Measurements from ENCODE around the gene MOV10.
"Not testable (repeated sequence)": the region's sequence is repeated elsewhere in the genome, so short reads cannot be mapped to it uniquely, and the experiment has no call there.

MOV10 gene

DNA sequence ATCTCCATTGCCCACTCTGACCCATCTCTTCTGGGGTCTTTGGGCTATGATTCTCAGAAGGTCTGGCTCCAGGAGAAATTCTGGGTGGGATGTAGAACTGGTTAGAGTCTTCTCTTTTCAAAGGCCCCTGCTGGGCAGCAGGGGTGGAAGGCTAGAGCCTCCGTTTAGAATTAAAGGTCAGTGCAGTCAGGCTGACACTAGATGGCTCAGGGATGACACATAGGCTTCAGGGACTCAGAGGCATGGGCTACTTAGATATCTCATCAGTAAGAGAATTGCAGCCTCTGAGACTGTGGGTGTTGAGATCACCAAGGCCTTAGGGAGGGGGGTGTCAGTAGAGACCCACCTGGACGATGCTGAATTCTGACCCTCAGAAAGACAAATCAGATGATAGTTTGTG is 53.3 kb downstream of the MOV10 start:
- no peak; the same call in 1 of the 2 replicates for TF ChIP-seq CTCF (IDR thresholded peaks at IDR 0.05; ENCODE audit: low read depth, low read length)
- H3K4me3 ChIP-seq (ENCODE audit: low read depth, low read length): no peak overlapping the region

DNA sequence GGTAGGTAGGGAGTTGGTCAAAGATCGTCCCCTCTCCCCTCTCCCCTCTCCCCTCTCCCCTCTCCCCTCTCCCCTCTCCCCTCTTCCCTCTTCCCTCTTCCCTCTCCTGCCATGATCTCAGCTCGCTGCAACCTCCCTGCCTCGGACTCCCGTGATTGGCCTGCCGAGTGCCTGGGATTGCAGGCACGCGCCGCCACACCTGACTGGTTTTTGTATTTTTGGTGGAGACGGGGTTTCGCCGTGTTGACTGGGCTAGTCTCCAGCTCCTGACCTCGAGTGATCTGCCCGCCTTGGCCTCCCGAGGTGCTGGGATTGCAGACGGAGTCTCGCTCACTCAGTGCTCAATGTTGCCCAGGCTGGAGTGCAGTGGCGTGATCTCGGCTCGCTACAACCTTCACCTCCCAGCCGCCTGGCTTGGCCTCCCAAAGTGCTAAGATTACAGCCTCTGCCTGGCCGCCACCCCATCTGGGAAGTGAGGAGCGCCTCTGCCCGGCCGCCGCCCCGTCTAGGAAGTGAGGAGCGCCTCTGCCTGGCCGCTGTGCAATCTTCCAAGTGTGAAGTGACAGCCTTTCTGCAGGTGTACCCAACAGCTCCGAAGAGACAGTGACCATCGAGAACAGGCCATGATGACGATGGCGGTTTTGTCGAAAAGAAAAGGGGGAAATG is 54.0 kb downstream of the MOV10 start:
- not testable (repeated sequence) for H3K4me3 ChIP-seq (ENCODE audit: low read depth, low read length)

- H3K4me3 ChIP-seq (ENCODE audit: low read depth, low read length): not testable (repeated sequence)
Measured at GRCh38 chr1:112729011-112729410, 54.6 kb downstream of the MOV10 start.

- TF ChIP-seq CTCF (IDR thresholded peaks at IDR 0.05; ENCODE audit: low read depth, low read length): no peak
- no peak overlapping the region for H3K4me3 ChIP-seq (ENCODE audit: low read depth, low read length)
Measured at GRCh38 chr1:112729909-112730308, 55.5 kb downstream of the MOV10 start.

DNA sequence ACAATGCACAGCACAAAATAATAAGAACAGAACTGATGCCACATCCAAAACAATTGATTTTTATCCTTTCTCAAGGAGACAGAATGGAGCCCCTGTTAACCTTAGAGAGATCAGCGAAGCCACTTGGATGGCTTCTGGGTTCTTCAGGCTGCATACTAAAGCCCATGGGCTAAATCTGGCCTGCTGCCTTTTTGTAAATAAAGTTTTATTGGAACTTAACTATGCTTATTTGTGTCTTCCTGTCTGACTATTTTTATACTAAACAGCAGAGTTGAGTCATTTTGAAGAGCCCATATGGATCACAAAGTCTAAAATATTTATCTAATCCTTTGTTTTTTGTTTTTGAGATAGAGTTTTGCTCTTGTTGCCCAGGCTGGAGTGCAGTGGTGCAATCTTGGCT is 57.0 kb downstream of the MOV10 start:
- no peak overlapping the region for H3K4me3 ChIP-seq (ENCODE audit: low read depth, low read length)
- no peak for TF ChIP-seq CTCF (IDR thresholded peaks at IDR 0.05; ENCODE audit: low read depth, low read length)

- no peak for TF ChIP-seq CTCF (IDR thresholded peaks at IDR 0.05; ENCODE audit: low read depth, low read length)
- H3K4me3 ChIP-seq (ENCODE audit: low read depth, low read length): no peak overlapping the region
Measured at GRCh38 chr1:112735752-112736151, 61.3 kb downstream of the MOV10 start.

DNA sequence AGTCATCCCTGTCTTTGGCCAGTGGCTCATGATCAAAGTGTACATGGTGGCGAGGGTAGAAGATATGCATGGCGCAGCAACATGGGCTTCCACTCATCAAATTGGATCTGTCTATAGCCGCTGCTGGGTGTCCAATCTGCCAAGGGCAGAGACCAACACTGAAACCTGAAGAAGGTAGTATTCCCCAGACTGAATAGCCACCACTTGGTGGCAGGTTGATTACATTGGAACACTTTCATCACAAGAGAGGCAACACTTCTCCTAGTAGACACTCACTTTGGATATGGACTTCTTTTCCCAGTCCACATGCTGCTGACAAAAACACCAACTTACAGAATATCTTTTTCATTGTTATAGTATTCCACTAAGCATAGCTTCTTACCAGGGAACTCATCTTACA is 63.1 kb downstream of the MOV10 start:
- H3K4me3 ChIP-seq (ENCODE audit: low read depth, low read length): no peak overlapping the region
- TF ChIP-seq CTCF (IDR thresholded peaks at IDR 0.05; ENCODE audit: low read depth, low read length): no peak

GRCh38 chr1:112743174-112744008 is 68.9 kb downstream of the MOV10 start:
- TF ChIP-seq CTCF (IDR thresholded peaks at IDR 0.05; ENCODE audit: low read depth, low read length): no peak
- H3K4me3 ChIP-seq (ENCODE audit: low read depth, low read length): peak overlapping the region; percentile 35

Measured in WI38 (cell line).